Lung (tissue), 12 donors: ENCODE data around the gene ACTA2. TPM values are rescaled to one million over a fixed set of nuclear protein-coding genes. Genes with fewer than 3 reads are reported as not detected.

Experiments
- ATAC-seq: fragments of 200-7000 bp; cut with Tn5 transposase; one replicate; pipeline ENCODE4 v1.9.1; 2020; ENCODE audit warnings: moderate number of reproducible peaks; ENCODE audit not compliant: insufficient read depth, low FRiP score
- DNase-seq, 3 donors: peaks; one replicate each; pipeline ENCODE4 v3.0.0-alpha.2; 2013 to 2017
- H3K27ac ChIP-seq, 2 donors: one replicate each; pipeline ENCODE4 v1.5.1; 2013; ENCODE audit warnings: mild to moderate bottlenecking in 2 of 2, moderate library complexity in 2 of 2, control low read depth in 1 of 2, inconsistent platforms in 1 of 2, low read depth in 1 of 2, low read length in 1 of 2
- H3K27me3 ChIP-seq, 3 donors: one replicate each; pipeline ENCODE4 v1.5.1; 2013; ENCODE audit warnings: low read length in 2 of 3; ENCODE audit not compliant: control insufficient read depth in 3 of 3, insufficient read depth in 3 of 3
- H3K36me3 ChIP-seq, 4 donors: one replicate each; pipeline ENCODE4 v1.5.1; 2013; ENCODE audit warnings: low read length in 4 of 4, mild to moderate bottlenecking in 1 of 4, moderate library complexity in 1 of 4; ENCODE audit not compliant: control insufficient read depth in 4 of 4, insufficient read depth in 4 of 4
- H3K4me1 ChIP-seq, 5 donors: one replicate each; pipeline ENCODE4 v1.5.1; 2013; ENCODE audit warnings: low read length in 5 of 5, mild to moderate bottlenecking in 2 of 5, moderate library complexity in 1 of 5; ENCODE audit not compliant: control insufficient read depth in 5 of 5, insufficient read depth in 5 of 5
- H3K4me3 ChIP-seq: one replicate; pipeline ENCODE4 v1.5.1; 2013; ENCODE audit warnings: mild to moderate bottlenecking, control low read depth, moderate library complexity
- H3K9ac ChIP-seq, 2 donors: one replicate each; pipeline ENCODE4 v1.5.1; 2013; ENCODE audit warnings: low read length in 2 of 2, control low read depth in 1 of 2; ENCODE audit not compliant: insufficient read depth in 1 of 2
- H3K9me3 ChIP-seq, 4 donors: one replicate each; pipeline ENCODE4 v1.5.1; 2013; ENCODE audit warnings: low read length in 3 of 4, mild to moderate bottlenecking in 1 of 4, moderate library complexity in 1 of 4; ENCODE audit not compliant: control insufficient read depth in 4 of 4, insufficient read depth in 3 of 4
- CTCF ChIP-seq: IDR thresholded peaks from 2 replicates; pipeline ENCODE4 v1.5.1; 2012; ENCODE audit warnings: mild to moderate bottlenecking; ENCODE audit errors: control extremely low read depth, extremely low read depth
- WGBS, 2 donors: extraction: QIAGEN DNeasy Blood & Tissue Kit; methylation state at CpG; one replicate each; pipeline ENCODE4 v1.1.7; 2013; 5-methylcytosine and 5-hydroxymethylcytosine counted together
- polyA plus RNA-seq, 2 donors: library from polyadenylated mRNA; stranded (reverse); fragments of 200-250 nt; gene quantifications; one replicate each; pipeline ENCODE4 v1.2.1, GENCODE V29; 2013
- total RNA-seq, 2 donors: library from RNA; depleted of rRNA in 1 of 2; stranded (reverse); fragments of >200 nt in 1 of 2; gene quantifications; one replicate each; pipeline ENCODE4 v1.2.1, GENCODE V29; 2014 to 2021
- donor health status: control.
- donor health status: control.
- donor health status: Bipolar disorder and iron deficiency.
- donor health status: healthy.
- donor health status: DM: yes; HTN: yes; CAD: no.

Gene ACTA2
- total and polyA plus RNA-seq, 4 donors: 186 to 485 (median 249) TPM

GRCh38 chr10:88964869-88965415 lies 12.4 kb upstream of the ACTA2 start:
- Histone ChIP-seq H3K9ac (no peak overlapping the region), H3K27me3 (no peaks in the 10 kb centered on the region), H3K4me3 (no peak overlapping the region), H3K4me1 (peaks cover 0 to 46% (median 21%) of the 10 kb centered on the region in 5 donors), H3K36me3 (no peaks in the 10 kb centered on the region), H3K9me3 (no peaks in the 10 kb centered on the region), H3K27ac (no peak overlapping the region)
- DNase-seq (no peak), ATAC-seq (no peak)
- 26 to 50% methylated on average over 3 of the region's 3 CpGs for WGBS, 2 donors
- TF ChIP-seq CTCF: no peak

GRCh38 chr10:88964360-88964759 lies 11.8 kb upstream of the ACTA2 start:
- Histone ChIP-seq H3K9me3 (no peaks in the 10 kb centered on the region), H3K4me3 (no peak overlapping the region), H3K9ac (no peak overlapping the region), H3K36me3 (no peaks in the 10 kb centered on the region), H3K27me3 (no peaks in the 10 kb centered on the region), H3K27ac (no peak overlapping the region), H3K4me1 (peaks cover 0 to 45% (median 21%) of the 10 kb centered on the region in 5 donors)
- no peak for TF ChIP-seq CTCF
- DNase-seq: no peak
- whole genome bisulfite sequencing, 2 donors: 89 to 90% methylated on average over 1 of the region's 1 CpG
- no peak for ATAC-seq

- Histone ChIP-seq H3K4me3 (no peak overlapping the region), H3K9ac (no peak overlapping the region), H3K27ac (no peak overlapping the region), H3K9me3 (no peaks in the 10 kb centered on the region), H3K36me3 (no peaks in the 10 kb centered on the region), H3K27me3 (no peaks in the 10 kb centered on the region), H3K4me1 (peaks cover 0 to 38% (median 19%) of the 10 kb centered on the region in 5 donors)
- no peak for ATAC-seq
- 96 to 98% methylated on average over 2 of the region's 2 CpGs for WGBS, 2 donors
- DNase-seq: no peak
- no peak for TF ChIP-seq CTCF
Measured at GRCh38 chr10:88963318-88963717, 10.7 kb upstream of the ACTA2 start.

GRCh38 chr10:88962336-88962735 lies 9.8 kb upstream of the ACTA2 start:
- DNase-seq (no peak), ATAC-seq (no peak)
- H3K27me3 ChIP-seq: no peaks in the 10 kb centered on the region
- TF ChIP-seq CTCF: no peak
- WGBS, 2 donors: 21 to 47% methylated on average over 2 of the region's 2 CpGs
- H3K9me3 ChIP-seq: no peaks in the 10 kb centered on the region
- H3K36me3 ChIP-seq: no peaks in the 10 kb centered on the region
- H3K4me1 ChIP-seq: peaks cover 0 to 30% (median 19%) of the 10 kb centered on the region in 5 donors
- no peak overlapping the region for H3K4me3 ChIP-seq
- no peak overlapping the region for H3K9ac ChIP-seq
- H3K27ac ChIP-seq: no peak overlapping the region
